GM18498 (cell line): ENCODE measurements around the gene IRF2BPL.

Experiments used
- ATAC-seq: cut with Tn5 transposase; IDR thresholded peaks from one replicate; pipeline ENCODE4 v1.9.1; 2021; ENCODE audit warnings: mild to moderate bottlenecking, moderate library complexity; ENCODE audit not compliant: unreplicated experiment

The IRF2BPL gene

DNA sequence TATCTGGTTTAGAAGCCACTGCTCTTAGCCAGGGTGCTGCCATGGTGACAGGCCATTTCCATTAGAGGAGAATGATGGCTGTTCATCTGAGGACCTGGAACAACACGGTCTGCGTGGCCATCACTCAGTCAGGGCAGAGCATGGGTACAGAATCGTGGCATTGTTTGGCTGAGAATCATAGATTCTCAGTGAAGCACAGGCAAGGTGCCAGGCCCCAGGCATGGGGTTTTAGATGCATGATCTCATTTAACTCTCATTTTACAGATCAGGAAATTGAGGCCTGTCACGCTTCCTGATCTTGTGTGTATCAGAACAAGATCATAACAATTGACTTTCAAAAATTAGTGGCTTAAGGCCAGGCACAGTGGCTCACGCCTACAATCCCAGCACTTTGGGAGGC lies 26.8 kb upstream of the IRF2BPL start:
- ATAC-seq = no peak

DNA sequence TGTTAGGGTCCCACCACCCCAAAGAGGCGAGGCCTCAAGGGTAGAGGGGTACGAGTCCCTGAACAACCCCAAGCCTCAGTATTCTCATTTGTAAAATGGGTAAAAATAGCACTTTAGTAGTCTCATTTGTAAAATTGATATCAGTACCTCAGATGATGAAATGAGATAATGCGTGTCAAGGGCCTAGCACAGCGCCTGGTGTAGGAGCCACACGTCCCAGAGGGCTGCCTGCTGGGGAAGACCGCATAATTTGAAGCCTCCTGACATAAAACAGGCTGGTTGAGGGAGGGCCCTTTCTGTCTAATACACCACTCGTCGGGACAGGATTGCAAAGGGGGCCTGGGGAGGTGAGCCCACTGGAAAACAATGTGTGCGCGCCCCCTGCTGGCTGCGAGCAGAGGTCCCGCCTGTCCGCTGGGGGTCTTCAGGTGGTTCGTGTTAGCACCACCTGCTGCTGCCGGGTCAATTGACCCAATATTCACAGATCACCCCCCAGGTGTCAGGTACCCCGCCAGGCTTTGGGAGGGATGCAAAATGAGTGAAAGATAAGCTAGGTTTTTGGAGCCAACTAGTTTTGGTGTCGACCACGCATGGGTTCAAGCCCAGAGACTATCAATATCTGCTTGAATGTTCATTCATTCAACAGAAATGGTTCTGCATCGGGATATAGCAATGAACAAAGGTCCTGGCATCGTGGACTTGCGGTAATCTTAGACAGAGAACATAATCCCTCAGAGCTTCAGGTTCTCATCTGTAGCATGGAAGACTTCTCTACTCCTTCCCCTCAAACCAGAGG lies 24.7 kb upstream of the IRF2BPL start:
- no peak for ATAC-seq

DNA sequence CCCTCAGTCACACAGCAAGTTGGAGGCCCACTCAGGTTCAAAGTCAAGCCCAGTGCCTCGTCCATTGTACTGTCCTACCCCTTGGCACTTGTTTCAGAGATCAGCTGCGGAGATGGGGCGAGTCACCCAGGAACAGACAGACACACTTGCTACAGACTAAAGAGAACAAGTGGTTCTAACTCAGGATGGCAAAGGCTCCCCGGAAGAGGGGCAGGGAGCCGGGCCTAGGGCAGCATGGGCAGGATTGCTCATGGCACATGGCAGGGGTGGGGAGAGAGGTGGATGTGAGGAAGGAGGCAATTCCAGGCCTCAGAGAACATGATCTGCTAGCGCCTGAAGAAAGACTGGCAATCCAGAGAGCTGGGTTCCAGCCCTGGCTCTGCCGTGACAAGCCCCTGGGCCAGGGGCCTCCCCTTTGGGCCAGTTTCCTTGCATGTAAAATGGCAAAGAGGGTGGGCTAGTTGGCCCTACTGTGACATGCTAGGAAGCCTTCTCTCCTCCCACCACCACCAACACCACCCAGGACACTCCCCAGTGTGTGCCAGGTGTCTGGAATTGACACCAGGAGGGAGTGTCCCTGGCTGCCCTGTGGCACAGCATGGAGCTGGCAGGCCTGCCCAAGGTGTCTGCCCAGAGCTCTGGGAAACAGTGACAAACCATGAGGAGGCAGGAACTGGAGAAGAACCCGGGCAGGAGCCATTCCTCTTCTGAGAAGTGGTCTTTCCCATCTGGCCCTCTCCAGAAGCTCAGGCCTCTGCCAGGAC lies 24.0 kb upstream of the IRF2BPL start:
- ATAC-seq = no peak

DNA sequence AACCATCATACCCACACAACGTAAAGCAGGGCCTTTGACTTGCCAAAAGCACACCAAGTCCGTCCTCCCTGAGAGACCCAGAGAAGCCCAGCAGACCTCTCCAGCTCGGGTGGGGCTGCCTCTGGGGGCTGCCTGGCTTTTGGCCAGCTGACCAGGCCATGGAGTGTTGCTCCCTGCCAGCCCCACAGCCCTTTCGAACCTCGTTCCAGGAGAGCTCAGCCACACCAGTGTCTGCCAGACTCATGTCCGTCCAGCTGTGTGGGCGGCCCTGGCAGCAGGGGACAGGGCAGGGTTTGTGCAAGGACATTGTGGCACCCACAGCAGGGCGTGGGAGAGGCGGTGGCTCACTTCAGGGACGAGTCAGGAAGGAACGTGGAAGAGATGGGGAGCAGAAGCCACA lies 22.6 kb upstream of the IRF2BPL start:
- ATAC-seq = no peak

GRCh38 chr14:77046721-77047120 lies 18.2 kb upstream of the IRF2BPL start:
- ATAC-seq = no peak

- ATAC-seq = no peak
These were observed 17.0 kb upstream of the IRF2BPL start for GRCh38 chr14:77045238-77046162.

GRCh38 chr14:77044783-77045237 lies 16.3 kb upstream of the IRF2BPL start:
- ATAC-seq = no peak

- ATAC-seq = no peak
These were observed 15.5 kb upstream of the IRF2BPL start for GRCh38 chr14:77043984-77044485.

DNA sequence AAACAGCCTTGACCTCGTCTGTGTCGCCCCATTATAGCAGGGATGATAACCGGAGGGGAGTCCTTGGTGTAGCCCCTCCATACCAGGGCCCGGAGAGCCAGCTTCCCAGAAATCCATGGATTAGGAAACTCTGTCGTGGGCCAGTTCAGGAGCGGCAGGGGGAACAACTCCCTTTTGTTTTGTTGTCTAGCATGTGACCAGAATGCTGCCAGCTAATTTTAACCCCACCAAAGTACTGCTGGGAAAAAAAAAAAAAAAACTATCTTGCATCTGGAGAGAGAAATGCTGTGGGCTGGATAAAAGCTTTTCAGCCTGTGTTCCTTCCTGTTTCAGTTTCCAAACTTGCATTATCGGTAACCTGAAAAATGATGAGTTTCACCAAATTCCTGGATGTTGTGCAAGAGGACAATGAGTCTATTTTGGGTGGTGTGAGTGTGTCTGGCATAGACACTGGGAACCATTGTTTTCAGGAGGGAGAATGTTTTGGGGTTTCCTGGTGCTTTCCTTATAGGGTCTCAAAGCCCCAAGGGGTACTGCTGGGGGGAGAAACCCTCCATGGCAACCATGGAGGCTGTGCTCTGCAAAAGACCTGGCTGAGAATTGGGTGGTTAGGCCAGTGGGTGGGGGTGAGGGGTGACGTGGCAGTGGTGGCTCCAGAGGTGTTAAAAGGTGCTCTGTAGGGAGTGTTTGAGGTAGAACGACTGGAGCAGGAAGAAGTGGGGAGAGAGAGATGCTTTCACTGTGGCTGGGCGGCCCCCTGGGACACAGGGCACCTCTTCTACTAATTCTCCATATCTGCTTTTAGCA lies 14.9 kb upstream of the IRF2BPL start:
- ATAC-seq = no peak

- ATAC-seq = no peak
These were observed 13.5 kb upstream of the IRF2BPL start for GRCh38 chr14:77041881-77042545.

DNA sequence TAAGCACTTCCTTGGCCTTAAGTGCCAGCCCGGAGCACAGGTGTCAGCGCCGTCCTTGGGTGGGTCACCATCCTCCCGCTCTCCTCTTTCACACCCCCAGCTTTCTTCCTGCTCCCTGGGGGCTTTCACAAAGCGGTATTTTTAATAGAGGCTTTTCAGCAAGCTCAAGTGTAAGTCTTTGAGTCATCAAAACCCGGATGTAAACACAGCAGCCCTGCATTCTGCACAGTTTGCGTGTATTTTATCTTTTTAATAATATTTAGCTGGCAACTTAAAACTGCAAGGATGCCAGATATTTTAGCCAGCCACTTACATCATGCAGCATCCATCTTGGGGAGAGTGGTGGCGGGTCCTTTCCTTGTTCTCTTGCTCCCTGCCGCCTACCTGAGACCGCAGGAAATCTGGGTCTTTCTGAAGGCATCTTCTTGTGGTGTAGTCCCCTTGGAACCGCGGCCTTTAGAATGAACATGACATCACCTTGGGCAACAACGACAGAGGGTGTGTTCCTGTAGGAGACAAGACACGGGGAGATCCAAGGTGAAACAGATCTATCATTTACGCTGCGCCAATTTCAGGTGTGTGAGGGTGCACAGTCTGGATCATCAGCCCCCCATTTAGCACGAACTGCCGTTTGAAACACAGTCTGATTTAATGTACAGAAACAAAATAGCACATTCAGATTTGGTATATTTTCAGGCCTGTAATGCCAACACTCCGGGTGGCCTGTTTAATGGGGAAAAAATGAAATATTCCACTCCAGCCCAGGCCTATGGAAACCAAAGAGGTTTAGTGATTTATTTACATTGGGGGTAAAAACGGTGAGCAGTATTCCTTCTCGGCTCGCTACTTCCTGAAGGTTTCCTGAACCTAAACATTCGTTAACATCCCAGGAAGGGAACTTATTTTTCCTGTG lies 12.5 kb upstream of the IRF2BPL start:
- no peak for ATAC-seq

GRCh38 chr14:77040059-77040740 lies 11.7 kb upstream of the IRF2BPL start:
- peak; percentile 72 for ATAC-seq

- peak; percentile 11 for ATAC-seq
These were observed 11.0 kb upstream of the IRF2BPL start for GRCh38 chr14:77039285-77040058.

DNA sequence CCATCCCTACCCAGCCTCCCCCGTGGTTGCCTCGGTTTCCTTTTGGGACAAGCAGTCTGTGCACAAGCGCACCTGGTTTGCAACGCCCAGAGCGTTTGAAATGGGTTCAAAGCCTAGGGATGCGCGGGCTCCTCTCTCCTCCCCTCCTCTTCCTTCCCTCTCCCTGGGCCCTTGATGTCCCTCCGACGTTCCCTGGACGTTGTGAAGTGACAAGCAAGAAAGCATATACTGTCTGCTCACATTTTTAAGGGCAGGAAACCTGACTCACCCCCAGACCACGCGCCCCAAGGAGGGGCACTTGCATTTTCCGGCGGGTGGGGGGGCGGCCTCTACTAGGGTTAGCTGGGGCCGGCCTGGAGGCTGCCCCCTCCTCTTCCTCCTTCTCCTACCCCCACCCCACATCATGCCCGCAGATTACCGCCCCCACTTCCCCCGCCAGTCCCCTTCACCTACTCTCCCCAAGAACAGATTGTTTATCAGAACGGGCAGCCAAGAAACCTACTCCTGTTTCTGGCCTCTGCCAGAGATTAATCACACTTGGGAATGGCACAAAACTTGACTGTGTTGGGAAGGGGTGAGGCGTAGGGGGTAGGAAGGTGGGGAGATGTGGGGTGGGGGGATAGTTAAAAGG lies 9.5 kb upstream of the IRF2BPL start:
- no peak for ATAC-seq

DNA sequence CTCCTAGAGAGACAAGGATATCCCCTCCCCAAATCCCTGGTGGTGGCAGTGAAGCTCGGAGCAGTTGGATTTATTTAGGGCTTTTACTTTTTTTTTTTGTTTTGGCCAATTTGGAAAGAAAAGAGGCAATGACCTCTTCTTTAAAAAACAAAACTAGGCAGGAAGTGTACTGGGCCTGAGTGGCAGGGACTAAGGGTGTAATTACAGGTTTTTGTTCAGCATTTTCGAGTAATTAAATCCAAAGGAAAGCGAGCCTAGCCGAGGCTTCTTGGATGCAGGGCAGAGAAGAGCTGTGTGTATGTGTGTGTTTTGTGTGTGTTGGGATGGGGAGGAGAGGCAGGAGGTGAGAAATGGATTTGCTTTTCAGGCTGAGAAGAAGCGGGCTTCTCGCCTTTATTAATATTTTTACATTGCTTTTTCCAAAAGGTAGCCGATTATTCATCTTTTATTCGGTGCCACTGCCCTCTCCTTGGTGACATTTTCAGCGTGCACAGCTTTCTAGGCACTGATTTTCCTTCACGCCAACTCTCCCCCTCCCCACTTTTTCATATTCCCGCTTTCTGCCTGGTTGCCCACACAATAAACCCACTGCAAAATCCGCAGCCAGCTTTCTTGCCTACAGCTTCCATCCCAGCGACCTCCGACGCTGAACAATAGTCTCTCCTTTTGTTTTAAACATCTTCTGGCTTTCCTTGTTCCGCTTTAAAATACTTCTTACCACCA lies 8.9 kb upstream of the IRF2BPL start:
- ATAC-seq = no peak
